22Rv1 (cell line): ENCODE measurements around the gene MRPS17.
A peak's percentile ranks its signal among the peaks of the same experiment; 100 is the strongest.

Experiments used
- H3K27ac ChIP-seq: fragments of 450-650 bp; 2 replicates; pipeline ENCODE4 v1.5.1; 2017
- ZFX ChIP-seq: fragments of 450-650 bp; IDR thresholded peaks from 2 replicates; pipeline ENCODE4 v1.6.1; 2017; ENCODE audit warnings: antibody characterized with exemption, borderline replicate concordance
- TF ChIP-seq, protein P1 (sequence below): fragments of 450-650 bp; IDR thresholded peaks from 2 replicates; pipeline ENCODE4 v1.5.1; 2017; ENCODE audit warnings: mild to moderate bottlenecking

MRPS17 gene

DNA sequence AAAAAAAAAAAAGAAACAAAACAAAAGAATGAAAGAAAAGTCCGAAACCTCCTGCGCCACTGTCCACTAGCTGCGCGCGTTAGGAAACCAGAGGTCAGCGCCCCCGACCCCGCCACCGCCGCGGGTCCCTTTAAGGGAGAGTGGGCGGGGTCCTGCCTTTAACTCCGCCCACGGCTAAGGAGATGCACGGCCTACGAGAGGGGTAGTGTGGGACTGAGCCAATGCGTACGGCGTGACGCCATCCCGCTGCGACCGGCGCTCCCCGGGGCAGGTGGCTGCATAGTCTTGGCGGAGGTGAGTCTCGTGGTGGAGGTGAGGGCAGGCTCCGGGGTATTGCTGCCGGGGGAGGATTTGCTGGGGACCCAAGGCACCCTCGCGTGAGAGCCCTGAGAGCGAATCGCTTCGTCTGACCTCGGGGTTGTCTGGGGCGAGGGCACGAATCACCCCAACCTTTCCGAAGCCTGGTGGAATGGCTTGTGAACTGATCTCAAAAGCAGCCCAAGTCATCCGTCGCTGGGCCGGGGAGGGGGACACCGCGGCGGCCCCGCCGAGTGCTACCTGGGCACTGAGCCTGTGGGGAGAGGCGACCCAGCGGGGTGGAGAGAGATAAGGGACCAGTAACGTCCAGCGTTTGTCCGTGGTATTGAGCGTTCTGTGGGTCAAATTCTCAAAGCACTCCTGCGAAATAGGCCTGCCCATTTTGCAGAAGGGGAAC, at the start of gene MRPS17:
TSS of gene MRPS17 (plus strand) at position 241 of the 715 bp plus-strand sequence. CDS start 1,319 bp downstream, outside the sequence.
- peak within 1 kb of the TSS; percentile 65 for H3K27ac ChIP-seq
- TF ChIP-seq ZFX = no peak
- TF ChIP-seq, protein P1, sequence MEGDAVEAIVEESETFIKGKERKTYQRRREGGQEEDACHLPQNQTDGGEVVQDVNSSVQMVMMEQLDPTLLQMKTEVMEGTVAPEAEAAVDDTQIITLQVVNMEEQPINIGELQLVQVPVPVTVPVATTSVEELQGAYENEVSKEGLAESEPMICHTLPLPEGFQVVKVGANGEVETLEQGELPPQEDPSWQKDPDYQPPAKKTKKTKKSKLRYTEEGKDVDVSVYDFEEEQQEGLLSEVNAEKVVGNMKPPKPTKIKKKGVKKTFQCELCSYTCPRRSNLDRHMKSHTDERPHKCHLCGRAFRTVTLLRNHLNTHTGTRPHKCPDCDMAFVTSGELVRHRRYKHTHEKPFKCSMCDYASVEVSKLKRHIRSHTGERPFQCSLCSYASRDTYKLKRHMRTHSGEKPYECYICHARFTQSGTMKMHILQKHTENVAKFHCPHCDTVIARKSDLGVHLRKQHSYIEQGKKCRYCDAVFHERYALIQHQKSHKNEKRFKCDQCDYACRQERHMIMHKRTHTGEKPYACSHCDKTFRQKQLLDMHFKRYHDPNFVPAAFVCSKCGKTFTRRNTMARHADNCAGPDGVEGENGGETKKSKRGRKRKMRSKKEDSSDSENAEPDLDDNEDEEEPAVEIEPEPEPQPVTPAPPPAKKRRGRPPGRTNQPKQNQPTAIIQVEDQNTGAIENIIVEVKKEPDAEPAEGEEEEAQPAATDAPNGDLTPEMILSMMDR = no peak; the same call in 1 of the 2 replicates

DNA sequence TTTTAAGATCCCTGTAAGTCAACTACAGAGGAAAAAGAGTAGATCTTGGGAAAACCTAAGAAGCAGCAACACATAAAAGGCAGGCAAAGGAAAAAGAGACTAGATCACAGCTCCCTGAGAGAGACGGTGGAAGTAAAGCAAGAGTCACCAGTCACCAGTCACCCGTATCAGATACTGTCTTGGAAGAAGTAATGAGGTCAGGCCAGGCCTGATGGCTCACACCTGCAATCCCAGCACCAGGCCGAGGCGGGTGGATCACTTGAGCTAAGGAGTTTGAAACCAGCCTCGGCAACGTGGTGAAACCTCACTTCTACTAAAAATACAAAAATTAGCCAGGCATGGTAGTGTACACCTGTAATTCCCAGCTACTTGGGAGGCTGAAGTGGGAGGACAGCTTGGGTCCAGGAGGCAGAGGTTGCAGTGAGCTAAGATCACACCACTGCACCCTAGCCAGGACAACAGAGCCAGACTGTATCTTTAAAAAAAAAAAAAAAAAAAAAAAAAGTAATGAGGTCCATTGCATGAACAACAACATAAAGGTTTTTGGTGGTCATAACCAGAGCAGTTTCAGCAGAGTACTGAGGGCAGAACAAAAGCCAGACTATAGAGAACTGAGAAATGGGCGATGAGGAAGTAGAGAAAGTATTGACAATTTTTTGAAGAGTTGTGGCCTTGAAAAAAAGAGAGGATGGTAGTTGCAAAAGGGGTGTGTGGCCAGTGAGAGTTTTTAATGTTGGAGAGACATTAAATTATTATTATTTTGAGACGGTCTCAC, 47.5 kb upstream of the MRPS17 start:
- H3K27ac ChIP-seq = no peak overlapping the region
- TF ChIP-seq, protein P1 = no peak
- TF ChIP-seq ZFX = no peak

DNA sequence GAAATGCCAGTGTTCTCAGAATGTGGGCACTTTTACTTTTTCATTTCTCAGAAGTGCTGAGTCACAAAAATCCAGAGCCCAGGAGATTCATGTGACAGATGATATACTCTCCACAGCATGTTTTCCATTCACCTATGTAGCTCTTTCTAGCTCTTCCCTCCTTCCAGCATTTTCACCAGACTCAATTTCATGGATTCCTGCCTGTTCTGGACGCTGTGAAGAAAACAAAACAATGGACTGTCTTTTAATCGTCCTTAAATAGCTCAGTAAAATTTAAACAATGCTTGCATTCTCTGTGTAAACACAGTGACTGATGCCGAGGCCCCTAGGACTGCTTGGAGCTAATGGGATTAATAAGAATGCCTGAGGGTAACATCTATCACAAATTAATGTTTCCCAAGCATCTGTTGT, 38.9 kb upstream of the MRPS17 start:
- TF ChIP-seq ZFX = no peak
- TF ChIP-seq, protein P1 = no peak
- H3K27ac ChIP-seq = no peak overlapping the region

DNA sequence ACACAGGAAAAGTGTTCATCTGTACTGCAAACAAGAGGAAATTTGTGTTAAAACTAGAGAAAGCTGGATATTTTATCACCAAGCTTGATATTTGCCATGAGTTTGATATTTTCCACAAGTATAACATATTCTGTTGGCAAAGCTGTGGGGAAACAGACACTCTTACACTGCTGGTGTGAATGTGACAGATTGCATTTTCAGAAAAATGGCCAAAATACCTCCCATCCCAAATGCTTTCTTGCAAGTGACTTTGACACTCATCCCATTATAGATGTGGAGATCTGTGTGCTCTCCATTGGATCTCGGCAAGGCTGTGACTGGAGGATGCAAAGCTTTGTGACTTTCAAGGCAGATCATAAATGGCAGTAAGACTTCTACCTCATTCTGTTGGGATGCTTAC, 33.9 kb upstream of the MRPS17 start:
- TF ChIP-seq, protein P1 = no peak
- TF ChIP-seq ZFX = no peak
- no peak overlapping the region for H3K27ac ChIP-seq

DNA sequence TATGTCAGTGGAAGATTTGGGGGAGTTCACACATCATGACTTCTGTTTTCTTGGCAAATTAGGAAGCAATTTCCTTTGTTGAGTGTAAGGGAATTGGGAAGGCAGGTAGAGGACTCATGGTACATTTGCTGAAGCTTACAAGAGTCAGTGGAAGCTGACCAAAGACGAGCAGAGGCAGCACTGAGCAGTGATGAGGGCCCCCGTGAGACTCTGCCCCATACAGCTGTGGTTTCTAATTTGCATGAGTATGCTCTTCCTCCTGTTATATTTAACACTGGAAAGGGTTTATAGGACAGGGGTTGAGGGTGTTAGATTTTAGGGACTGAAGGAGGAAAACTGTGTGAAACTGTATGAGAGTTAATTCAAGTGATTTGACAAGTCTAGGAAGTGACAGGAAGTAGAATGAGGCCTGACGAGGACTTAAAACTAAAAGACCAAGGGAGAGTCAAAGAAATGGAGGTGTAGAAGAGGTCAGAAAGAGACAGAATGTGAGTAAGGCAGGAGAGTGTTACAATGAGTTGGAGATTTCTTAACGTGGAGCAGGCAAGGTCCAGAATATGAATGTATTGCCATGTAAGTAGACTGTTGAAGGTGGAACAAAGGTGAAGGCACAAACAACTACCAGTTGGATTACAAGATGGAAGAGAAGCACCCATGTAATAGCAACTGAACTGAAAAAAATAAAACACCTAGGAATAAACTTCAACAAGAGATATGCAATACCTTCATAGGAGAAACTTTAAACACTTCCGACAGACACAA, 23.5 kb upstream of the MRPS17 start:
- no peak overlapping the region for H3K27ac ChIP-seq
- no peak for TF ChIP-seq ZFX
- TF ChIP-seq, protein P1 = no peak

DNA sequence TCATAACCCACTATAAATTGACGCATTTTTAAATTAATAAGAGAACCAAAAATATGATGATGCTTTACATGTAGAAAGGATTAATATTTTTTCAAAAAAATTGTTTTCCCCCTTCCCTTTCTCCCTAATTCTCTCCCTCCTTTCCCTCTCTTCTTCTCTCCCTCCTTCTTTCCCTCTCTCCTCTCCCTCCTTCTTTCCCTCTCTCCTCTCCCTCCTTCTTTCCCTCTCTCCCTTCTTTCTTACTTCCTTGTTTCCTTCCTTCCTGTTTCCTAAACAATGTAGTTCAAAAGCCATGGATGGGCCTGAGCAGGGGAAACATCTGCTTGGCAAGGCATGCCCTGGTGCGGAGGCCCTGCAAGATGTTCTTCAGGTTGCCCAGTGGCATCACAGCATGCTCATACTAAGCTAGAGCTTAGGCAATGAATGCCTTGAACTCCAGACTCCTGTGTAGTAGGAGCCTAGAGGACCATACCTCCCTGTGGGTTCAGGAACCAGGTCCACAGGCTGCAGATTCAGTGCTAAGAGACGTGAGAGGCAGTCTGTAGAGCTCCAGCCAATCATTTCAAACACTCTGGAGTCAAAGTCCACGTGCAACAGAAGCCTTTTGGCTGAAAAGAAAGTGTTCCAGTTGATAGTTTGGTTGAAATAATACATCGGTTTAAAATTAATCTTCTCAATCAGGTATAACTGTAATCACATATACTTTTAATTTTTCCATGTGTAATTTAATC, 20.1 kb upstream of the MRPS17 start:
- no peak overlapping the region for H3K27ac ChIP-seq
- TF ChIP-seq ZFX = no peak
- TF ChIP-seq, protein P1 = no peak
